Bronchial epithelial cell (primary cell): ENCODE measurements around the gene L2HGDH. TPM values are rescaled to one million over a fixed set of nuclear protein-coding genes. Genes with fewer than 3 reads are reported as not detected.
"Not testable (repeated sequence)": the region's sequence is repeated elsewhere in the genome, so short reads cannot be mapped to it uniquely, and the experiment has no call there.

Experiments used
- DNase-seq: peaks from one replicate; pipeline ENCODE4 v3.0.0-alpha.2; 2010; ENCODE audit warnings: low read depth
- FAIRE-seq: peaks from 2 replicates; lab custom pipeline; 2011; peaks lifted over from hg19 to GRCh38; lab: Jason Lieb, UNC
- H3K27me3 ChIP-seq: 2 replicates; pipeline ENCODE4 v1.5.1; 2011; ENCODE audit warnings: low read length; ENCODE audit not compliant: control insufficient read depth, insufficient read depth
- H3K36me3 ChIP-seq: 2 replicates; pipeline ENCODE4 v1.5.1; 2011; ENCODE audit warnings: low read length; ENCODE audit not compliant: control insufficient read depth, insufficient read depth
- H3K4me3 ChIP-seq: 2 replicates; pipeline ENCODE4 v1.5.1; 2011; ENCODE audit warnings: mild to moderate bottlenecking, low read depth, low read length, control low read depth
- total RNA-seq: library from RNA; depleted of rRNA; stranded (reverse); fragments of >200 nt; gene quantifications from 2 replicates; pipeline ENCODE4 v1.2.1, GENCODE V29; 2014
- TF ChIP-seq, protein P1 (sequence below): IDR thresholded peaks from 2 replicates; pipeline ENCODE4 v1.5.1; 2011; ENCODE audit warnings: mild to moderate bottlenecking, moderate library complexity, low read length, control low read depth, inconsistent platforms; ENCODE audit not compliant: insufficient read depth, severe bottlenecking

Gene L2HGDH
- total RNA-seq, 1 donor from 2014 or later: 6.6 TPM

DNA sequence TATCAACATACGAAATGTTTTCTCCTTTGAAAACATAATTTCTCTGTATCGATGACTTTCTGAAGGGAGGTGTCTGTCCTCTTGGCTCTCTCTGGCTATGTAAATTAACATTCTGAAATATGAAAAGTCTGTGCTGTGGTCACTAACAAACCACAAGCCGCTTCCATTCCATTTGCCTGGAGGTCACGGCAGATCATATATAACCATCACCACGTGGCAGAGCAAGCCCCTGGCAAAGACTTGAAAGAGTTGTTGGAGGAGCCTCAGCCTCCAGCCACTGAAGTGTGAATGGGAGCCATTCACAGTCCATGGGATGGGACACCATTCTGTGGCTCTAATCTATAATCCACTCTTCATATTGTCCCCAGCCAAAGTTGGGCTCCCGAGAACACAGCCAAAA lies 45.1 kb upstream of the L2HGDH start:
- TF ChIP-seq, protein P1, sequence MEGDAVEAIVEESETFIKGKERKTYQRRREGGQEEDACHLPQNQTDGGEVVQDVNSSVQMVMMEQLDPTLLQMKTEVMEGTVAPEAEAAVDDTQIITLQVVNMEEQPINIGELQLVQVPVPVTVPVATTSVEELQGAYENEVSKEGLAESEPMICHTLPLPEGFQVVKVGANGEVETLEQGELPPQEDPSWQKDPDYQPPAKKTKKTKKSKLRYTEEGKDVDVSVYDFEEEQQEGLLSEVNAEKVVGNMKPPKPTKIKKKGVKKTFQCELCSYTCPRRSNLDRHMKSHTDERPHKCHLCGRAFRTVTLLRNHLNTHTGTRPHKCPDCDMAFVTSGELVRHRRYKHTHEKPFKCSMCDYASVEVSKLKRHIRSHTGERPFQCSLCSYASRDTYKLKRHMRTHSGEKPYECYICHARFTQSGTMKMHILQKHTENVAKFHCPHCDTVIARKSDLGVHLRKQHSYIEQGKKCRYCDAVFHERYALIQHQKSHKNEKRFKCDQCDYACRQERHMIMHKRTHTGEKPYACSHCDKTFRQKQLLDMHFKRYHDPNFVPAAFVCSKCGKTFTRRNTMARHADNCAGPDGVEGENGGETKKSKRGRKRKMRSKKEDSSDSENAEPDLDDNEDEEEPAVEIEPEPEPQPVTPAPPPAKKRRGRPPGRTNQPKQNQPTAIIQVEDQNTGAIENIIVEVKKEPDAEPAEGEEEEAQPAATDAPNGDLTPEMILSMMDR: no peak
- DNase-seq (no peak), FAIRE-seq (no peak)
- Histone ChIP-seq H3K36me3 (no peaks in the 10 kb centered on the region), H3K27me3 (no peaks in the 10 kb centered on the region), H3K4me3 (no peak overlapping the region)

DNA sequence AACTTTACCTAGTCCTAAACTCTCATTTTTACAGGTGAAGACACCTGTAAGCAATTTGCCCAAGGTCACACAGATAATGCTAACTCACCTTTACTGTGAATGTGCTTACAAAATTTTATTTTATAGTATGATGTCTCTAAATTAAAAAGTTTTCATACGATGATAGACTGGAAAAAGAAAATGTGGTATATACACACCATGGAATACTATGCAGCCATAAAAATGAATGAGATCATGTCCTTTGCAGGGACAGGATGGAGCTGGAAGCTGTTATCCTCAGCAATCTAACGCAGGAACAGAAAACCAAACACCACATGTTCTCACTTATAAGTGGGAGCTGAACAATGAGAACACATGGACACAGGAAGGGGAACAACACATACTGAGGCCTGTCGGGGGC lies 44.3 kb upstream of the L2HGDH start:
- H3K27me3 ChIP-seq, DNase-seq, H3K36me3 ChIP-seq, H3K4me3 ChIP-seq, FAIRE-seq: not testable (repeated sequence)

DNA sequence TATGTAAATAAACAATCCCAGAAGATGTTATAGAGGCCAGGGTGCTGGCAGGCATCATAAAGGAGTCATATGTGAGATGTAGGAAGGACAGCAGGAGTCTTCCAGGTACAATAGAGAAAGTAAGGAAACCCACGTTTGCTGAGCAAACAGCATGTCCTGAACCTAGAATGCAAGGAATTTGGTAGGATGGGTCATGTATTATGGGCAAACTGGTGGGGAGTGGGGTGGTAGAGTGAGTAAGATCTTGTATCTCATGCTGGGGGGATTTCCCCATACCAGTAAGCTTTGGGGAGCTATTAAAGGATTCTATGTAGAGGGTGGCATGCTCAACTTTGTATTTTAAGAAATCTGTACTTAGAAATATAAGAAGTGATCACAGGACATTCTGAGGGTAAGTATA lies 43.7 kb upstream of the L2HGDH start:
- DNase-seq: no peak
- H3K4me3 ChIP-seq: no peak overlapping the region
- FAIRE-seq: no peak
- no peaks in the 10 kb centered on the region for H3K27me3 ChIP-seq
- no peaks in the 10 kb centered on the region for H3K36me3 ChIP-seq
- TF ChIP-seq, protein P1: no peak

DNA sequence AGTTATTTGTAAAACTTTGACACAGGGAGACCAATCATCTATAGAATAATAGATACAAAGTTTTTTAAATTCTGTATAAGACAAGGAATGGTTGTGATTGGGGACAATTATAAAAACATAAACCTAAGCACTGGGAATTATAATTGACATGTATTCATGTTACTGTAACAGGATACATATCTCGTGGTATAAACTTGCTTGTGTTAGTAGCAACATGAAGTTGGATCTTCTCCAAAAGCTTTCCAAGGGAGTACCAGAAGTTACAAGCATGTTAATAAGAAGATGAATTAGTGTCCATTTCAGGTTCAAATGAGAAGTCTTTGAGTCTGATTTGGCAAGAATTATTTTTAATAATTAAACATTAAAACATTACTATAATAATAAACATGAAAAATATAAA lies 42.5 kb upstream of the L2HGDH start:
- Histone ChIP-seq H3K4me3 (no peak overlapping the region), H3K27me3 (no peaks in the 10 kb centered on the region), H3K36me3 (no peaks in the 10 kb centered on the region)
- TF ChIP-seq, protein P1: no peak
- FAIRE-seq (no peak), DNase-seq (no peak)

DNA sequence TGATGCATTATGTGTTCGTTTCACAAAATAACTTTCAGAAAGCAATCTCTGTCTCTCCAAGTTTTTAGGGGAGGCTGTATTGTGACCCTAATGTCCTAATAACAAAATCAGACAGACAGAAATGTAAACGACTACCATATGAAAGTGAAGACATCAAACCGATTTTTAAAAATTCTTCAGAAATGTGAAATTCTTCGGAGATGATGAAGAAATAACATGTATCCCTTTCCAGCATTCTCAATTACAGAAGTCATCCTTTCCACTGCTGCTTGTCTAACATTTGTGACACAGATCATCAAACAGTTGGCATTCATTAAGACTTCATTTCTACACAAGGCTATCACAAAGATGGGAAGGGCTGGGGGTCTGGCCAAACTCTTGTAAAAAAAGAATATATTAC lies 41.1 kb upstream of the L2HGDH start:
- no peak overlapping the region for H3K4me3 ChIP-seq
- H3K36me3 ChIP-seq: no peaks in the 10 kb centered on the region
- TF ChIP-seq, protein P1: no peak
- FAIRE-seq: no peak
- H3K27me3 ChIP-seq: no peaks in the 10 kb centered on the region
- DNase-seq: no peak

DNA sequence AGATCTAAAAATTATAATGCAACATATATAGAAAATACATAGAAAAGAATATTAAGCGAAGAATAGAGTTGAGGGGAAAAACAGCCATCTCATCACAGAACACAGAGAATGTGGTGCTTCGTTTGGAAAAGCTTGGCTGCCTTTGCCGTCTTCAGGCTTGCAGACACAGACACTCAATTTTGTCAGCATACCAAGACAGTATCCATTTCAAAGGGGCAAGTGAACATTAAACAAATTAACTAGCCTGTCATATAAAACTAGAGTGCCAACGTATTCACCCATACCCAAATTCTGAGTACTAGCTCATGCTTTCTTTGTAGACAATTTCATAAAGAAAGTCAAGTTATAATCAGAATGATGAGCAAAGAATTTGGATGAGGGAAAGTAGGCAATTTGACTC lies 40.6 kb upstream of the L2HGDH start:
- no peak for DNase-seq
- FAIRE-seq: no peak
- Histone ChIP-seq H3K27me3 (no peaks in the 10 kb centered on the region), H3K36me3 (no peaks in the 10 kb centered on the region), H3K4me3 (no peak overlapping the region)
- TF ChIP-seq, protein P1: no peak
